ENCODE data around the gene LDAH. TPM values are rescaled to one million over a fixed set of nuclear protein-coding genes. Genes with fewer than 3 reads are reported as not detected.

Gene LDAH
- polyA plus RNA-seq, 3 donors from 2014 or later: 11.0 to 15.0 (median 11.9) TPM

DNA sequence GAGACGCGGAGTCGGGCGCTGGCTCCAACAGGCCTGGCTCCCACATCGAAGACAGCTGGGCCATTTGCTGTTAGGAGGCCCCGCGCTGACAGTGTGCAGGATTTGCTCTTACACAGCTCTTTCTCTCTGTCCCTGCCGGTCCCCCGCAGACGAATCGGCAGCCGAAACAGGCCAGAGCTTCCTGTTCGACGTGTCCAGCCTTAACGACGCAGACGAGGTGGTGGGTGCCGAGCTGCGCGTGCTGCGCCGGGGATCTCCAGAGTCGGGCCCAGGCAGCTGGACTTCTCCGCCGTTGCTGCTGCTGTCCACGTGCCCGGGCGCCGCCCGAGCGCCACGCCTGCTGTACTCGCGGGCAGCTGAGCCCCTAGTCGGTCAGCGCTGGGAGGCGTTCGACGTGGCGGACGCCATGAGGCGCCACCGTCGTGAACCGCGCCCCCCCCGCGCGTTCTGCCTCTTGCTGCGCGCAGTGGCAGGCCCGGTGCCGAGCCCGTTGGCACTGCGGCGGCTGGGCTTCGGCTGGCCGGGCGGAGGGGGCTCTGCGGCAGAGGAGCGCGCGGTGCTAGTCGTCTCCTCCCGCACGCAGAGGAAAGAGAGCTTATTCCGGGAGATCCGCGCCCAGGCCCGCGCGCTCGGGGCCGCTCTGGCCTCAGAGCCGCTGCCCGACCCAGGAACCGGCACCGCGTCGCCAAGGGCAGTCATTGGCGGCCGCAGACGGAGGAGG lies 152.4 kb downstream of the LDAH start:
- no peak for DNase-seq
- no peak overlapping the region for H3K4me3 Mint-ChIP-seq

DNA sequence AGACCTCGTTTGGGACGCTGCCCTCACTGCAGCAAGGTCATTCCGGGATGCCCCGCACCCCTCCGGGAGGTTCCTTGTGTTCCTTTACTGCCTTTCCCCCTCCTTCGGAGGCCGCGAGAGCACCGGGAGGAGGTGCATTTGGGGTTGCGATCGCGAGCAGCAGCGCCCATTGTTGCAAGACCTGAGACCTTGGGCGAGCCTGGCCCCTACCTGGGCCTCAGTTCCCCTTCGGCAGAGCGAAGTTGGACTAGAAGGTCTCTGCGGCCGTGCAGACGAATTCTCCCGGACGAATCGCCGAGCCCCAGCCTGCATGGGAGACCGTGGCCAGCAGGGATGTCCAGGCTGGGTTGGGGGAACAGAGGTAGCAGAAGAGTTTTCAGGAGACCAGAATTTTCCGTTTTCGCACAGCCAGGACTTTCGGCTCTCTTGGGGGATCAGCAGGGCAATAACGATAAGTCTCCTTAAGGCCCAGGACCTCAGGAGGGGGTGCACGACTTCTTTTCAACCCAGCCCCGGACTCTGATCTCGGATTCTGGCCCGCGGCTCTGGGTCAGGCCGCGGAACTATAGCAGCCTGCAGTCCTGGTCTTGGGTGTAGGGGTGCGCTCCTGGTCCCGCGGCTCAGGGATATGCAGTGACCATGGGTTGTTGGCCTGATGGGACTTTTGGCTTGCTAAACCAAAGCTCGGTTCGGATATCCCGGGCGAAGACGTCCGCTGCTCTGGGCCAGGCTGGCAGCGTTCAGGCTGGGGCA lies 153.2 kb downstream of the LDAH start:
- Mint-ChIP-seq H3K27me3 (ENCODE audit: low read depth in 3 of 3) (peaks cover 31 to 46% (median 31%) of the 10 kb centered on the region in 3 donors), H3K4me1 (peaks cover 11 to 12% of the 10 kb centered on the region in 2 donors), H3K36me3 (no peaks in the 10 kb centered on the region), H3K27ac (no peak overlapping the region), H3K9me3 (no peaks in the 10 kb centered on the region), H3K4me3 (peak overlapping the region in 1 of 5 donors; percentile 20)
- no peak for DNase-seq

More for the DNA sequence above, 152.4 kb downstream of the LDAH start:
- peaks cover 6 to 11% of the 10 kb centered on the region in 2 donors for H3K4me1 Mint-ChIP-seq
- peaks cover 25 to 48% (median 29%) of the 10 kb centered on the region in 3 donors for H3K27me3 Mint-ChIP-seq (ENCODE audit: low read depth in 3 of 3)
- no peaks in the 10 kb centered on the region for H3K36me3 Mint-ChIP-seq
- no peaks in the 10 kb centered on the region for H3K9me3 Mint-ChIP-seq
- no peak overlapping the region for H3K27ac Mint-ChIP-seq

DNA sequence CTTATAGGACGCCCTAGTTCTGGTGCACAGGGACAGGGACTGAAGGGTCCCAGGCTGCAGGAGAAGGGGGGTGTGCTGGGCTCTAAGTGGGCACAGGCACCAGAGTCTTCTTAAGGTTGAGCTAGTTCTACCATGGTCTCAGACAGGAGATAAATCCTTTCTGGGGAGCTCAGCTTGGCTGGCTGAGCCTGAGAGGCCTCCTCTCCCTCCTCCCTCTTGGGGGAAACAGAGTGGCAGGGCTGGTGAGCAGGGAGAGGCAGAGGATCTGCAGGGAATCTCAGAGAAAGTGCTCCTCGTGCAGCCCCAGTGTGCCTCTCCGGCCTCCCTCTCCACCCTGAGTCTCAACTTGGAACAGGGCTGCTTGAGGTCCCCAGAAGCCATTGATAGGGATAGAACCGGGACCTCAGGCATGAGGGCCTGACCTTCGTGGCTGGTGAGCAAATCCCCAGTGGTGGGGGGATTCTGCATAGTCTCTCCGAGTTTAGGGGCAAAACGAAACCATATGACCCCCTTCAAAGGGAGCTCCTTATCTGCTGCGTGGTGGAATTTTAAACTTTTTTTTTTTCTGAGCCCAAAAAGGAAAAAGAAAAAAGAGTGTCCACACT lies 153.9 kb downstream of the LDAH start:
- DNase-seq: no peak
- peaks cover 11 to 12% of the 10 kb centered on the region in 2 donors for H3K4me1 Mint-ChIP-seq
- peaks cover 32 to 50% (median 36%) of the 10 kb centered on the region in 3 donors for H3K27me3 Mint-ChIP-seq (ENCODE audit: low read depth in 3 of 3)
- H3K9me3 Mint-ChIP-seq: no peaks in the 10 kb centered on the region
- H3K27ac Mint-ChIP-seq: no peak overlapping the region
- no peaks in the 10 kb centered on the region for H3K36me3 Mint-ChIP-seq
- H3K4me3 Mint-ChIP-seq: peak overlapping the region in 1 of 5 donors; percentile 20

DNA sequence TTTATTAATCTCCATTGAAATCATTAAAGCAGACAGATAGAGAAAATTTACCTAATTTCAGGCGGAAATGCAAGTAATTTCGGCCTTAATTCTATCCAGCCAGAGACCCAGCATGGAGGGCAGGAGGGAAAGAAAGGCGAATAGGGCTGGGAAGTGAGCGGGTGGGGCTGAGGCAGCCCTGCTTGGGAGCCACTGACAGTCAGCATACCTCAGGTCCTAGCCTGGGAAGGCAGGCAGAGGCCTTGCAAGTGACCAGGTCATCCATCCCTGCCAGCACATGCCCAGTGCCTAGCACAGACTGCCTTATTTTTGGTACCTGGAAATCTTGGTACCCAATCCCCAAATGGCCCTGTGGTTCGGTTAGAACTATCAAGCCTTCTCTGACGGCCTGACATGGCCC lies 154.4 kb downstream of the LDAH start:
- peaks cover 11 to 12% of the 10 kb centered on the region in 2 donors for H3K4me1 Mint-ChIP-seq
- H3K27ac Mint-ChIP-seq: no peak overlapping the region
- no peaks in the 10 kb centered on the region for H3K9me3 Mint-ChIP-seq
- H3K36me3 Mint-ChIP-seq: no peaks in the 10 kb centered on the region
- no peak for DNase-seq
- H3K4me3 Mint-ChIP-seq: peak overlapping the region in 4 of 5 donors; percentile 55 to 70 (median 64)
- H3K27me3 Mint-ChIP-seq (ENCODE audit: low read depth in 3 of 3): peaks cover 32 to 51% (median 36%) of the 10 kb centered on the region in 3 donors

DNA sequence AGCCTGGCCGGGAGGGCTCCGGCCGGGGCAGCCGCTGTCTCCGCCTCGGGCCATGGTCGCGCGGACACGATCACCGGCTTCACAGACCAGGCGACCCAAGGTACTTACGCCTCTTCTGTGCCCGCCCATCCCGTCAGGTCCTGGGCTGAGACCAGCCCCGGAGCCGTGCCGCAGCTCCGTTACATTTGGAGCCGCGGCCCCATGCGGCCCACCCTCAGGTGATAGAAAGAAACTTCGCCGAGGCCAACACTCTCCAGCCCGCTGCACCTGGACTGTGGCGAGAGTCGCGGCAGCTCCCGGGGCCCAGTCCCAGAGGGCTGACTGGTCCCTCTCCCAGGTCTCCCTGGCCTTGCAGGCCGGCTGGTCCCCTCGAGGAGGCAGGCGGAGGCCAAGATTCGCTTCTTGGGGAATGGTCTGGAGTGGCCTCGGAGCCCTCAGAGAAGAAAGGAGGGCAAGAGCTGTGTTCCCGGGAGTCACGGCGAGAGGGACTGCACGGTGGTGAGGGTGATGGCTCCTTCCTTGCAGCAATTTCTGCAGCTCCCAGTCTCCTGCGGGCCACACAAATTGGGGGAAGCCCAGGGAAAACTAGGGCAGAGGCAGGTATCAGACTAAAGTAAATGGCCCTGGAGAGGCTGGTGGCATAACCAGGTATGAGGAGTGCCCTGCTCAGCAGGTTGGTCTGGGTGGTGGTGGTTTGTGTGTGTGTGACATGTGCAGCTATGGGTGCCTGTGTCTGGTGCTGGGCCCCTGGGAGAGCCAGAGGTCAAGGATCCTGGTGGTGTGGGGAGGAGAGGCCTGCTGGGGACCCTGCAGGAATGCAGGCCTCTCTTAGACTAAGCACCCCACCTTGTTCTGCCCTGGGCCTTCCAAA lies 155.1 kb downstream of the LDAH start:
- peak overlapping the region in 1 of 6 donors; percentile 46 for H3K27ac Mint-ChIP-seq
- peak overlapping the region; percentile 55 to 70 (median 63) for H3K4me3 Mint-ChIP-seq
- no peak for DNase-seq
- no peaks in the 10 kb centered on the region for H3K36me3 Mint-ChIP-seq
- H3K4me1 Mint-ChIP-seq: peaks cover 11 to 12% of the 10 kb centered on the region in 2 donors
- H3K27me3 Mint-ChIP-seq (ENCODE audit: low read depth in 3 of 3): peaks cover 27 to 46% (median 33%) of the 10 kb centered on the region in 3 donors
- no peaks in the 10 kb centered on the region for H3K9me3 Mint-ChIP-seq

DNA sequence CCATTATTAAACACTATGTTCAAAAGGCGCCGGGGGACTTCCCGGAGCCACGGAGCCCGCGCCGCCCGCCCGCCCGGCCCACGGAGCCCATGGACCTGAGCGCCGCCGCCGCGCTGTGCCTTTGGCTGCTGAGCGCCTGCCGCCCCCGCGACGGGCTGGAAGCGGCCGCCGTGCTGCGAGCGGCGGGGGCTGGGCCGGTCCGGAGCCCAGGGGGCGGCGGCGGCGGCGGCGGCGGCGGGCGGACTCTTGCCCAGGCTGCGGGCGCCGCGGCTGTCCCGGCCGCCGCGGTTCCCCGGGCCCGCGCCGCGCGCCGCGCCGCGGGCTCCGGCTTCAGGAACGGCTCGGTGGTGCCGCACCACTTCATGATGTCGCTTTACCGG lies 155.8 kb downstream of the LDAH start:
- Mint-ChIP-seq H3K4me1 (peaks cover 11 to 12% of the 10 kb centered on the region in 2 donors), H3K9me3 (no peaks in the 10 kb centered on the region), H3K27me3 (ENCODE audit: low read depth in 3 of 3) (peaks cover 28 to 40% (median 30%) of the 10 kb centered on the region in 3 donors)

DNA sequence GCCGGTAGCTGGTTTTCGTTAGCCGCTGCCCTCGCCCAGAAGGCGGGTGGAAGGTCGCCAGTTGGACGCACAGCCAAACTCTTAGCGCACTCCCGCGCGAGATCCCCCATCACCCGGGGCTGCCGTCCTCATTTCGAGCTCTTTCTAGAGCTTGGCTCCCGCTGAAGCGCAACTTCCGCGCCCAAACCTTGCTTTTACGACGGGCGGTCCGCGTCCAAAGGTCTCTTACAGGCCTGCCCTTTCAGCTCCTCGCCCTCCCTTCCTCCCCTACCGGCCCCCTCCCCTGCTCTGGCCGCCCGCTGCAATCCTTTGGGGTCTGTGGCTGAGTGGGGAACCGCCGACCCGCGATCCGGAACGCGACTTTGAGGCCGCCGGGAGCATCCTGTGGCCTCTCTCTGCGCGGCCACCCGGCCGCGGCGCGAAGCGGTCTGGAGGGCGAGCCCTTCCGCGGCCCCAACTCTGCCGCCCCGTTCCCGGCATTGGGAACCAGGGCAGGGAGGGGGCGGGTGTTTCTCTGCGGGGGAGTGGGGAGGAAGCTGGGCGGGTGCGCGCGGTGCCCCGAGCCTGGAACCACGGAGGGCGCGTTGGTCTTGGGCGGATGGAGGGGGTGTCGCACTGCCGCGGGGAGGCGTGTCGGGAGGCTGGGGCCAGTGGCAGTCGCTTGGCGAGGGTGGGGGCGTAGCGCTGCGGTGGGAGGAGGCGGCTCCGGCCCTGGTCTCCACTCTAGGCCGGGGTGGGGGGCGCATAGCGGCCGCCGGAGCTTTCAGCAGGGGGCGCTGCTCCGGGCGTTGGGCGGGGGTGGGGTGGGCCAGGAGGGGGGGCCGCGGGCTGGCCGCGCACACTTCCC lies 156.4 kb downstream of the LDAH start, which contains the start of gene GDF7:
Gene GDF7, plus strand, starts transcription at position 841 of the 847 bp plus-strand sequence. CDS start 96 bp downstream, outside the sequence.
- peaks cover 11 to 12% of the 10 kb centered on the region in 2 donors for H3K4me1 Mint-ChIP-seq

More for the DNA sequence above, 155.8 kb downstream of the LDAH start:
- Mint-ChIP-seq H3K4me3 (no peak overlapping the region), H3K36me3 (no peaks in the 10 kb centered on the region), H3K27ac (no peak overlapping the region)
- DNase-seq: no peak

DNA sequence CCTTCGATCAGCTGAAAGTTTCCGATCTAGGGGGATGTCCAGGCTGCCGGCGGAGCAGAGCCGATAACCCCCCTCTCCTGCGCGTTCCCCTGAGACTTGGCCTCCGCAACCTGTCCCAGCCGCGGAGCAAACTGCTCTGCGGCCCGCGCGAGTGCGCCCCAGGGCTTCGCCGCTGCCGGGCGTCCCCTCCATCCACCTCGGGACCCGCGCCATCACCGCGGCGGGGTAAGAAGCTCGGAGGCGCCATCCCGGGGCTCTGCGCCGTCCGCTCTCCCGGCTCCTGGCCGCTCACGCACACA lies 156.9 kb downstream of the LDAH start:
- Mint-ChIP-seq H3K27me3 (ENCODE audit: low read depth in 3 of 3) (peaks cover 23 to 34% (median 26%) of the 10 kb centered on the region in 3 donors), H3K4me1 (peaks cover 11 to 12% of the 10 kb centered on the region in 2 donors), H3K36me3 (no peaks in the 10 kb centered on the region), H3K4me3 (peak overlapping the region; percentile 75 to 84 (median 80)), H3K27ac (no peak overlapping the region), H3K9me3 (no peaks in the 10 kb centered on the region)
- no peak for DNase-seq

More for the DNA sequence above, 156.4 kb downstream of the LDAH start, which contains the start of gene GDF7:
- H3K4me3 Mint-ChIP-seq: peak within 1 kb of the TSS; percentile 75 to 84 (median 80)
- peaks cover 25 to 36% (median 28%) of the 10 kb centered on the region in 3 donors for H3K27me3 Mint-ChIP-seq (ENCODE audit: low read depth in 3 of 3)
- H3K36me3 Mint-ChIP-seq: no peaks in the 10 kb centered on the region
- peak; percentile 17 to 31 (median 25) for DNase-seq
- no peaks in the 10 kb centered on the region for H3K9me3 Mint-ChIP-seq
- peak within 1 kb of the TSS in 1 of 6 donors; percentile 46 for H3K27ac Mint-ChIP-seq

DNA sequence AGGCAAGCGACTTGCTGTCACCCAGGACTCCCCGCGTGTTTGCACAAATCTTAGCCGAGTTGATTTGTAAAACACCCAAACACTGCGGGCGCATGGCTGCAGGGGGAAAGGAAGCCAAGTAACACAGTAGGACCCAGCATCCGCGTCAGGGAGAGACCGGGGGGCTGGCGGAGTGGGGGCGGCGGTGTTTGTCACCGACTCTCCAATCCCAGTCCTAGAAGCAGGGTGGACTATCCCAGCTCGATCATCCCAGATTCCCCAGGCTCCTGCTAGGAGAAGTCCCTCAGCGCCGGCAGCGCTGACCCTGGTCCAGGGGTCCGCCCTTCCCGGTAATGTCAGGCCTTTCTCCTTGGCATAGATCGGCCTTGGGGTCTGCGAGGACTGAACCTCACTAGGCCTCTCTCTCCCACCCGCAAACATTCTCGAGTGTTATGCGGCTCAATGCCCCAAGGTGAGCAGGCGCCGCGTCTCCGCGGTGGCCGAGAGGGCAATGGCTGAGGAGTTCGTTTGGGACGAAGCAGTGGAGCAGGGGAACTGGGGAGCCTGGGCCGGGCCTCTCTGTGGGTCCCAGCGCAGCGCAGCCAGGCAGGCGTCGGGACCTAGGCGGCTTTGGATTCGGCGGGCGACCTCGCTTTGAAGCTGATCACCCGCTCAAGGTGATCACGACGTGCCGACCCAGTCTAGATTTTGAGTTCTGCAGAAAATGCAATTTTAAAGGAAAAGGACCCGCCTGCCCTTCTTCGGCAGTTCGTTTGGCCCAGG lies 157.5 kb downstream of the LDAH start:
- Mint-ChIP-seq H3K36me3 (no peaks in the 10 kb centered on the region), H3K9me3 (no peaks in the 10 kb centered on the region), H3K27ac (no peak overlapping the region), H3K4me3 (peak overlapping the region in 4 of 5 donors; percentile 33 to 70 (median 60)), H3K27me3 (ENCODE audit: low read depth in 3 of 3) (peaks cover 25 to 35% (median 26%) of the 10 kb centered on the region in 3 donors), H3K4me1 (peaks cover 11 to 12% of the 10 kb centered on the region in 2 donors)
- no peak for DNase-seq

DNA sequence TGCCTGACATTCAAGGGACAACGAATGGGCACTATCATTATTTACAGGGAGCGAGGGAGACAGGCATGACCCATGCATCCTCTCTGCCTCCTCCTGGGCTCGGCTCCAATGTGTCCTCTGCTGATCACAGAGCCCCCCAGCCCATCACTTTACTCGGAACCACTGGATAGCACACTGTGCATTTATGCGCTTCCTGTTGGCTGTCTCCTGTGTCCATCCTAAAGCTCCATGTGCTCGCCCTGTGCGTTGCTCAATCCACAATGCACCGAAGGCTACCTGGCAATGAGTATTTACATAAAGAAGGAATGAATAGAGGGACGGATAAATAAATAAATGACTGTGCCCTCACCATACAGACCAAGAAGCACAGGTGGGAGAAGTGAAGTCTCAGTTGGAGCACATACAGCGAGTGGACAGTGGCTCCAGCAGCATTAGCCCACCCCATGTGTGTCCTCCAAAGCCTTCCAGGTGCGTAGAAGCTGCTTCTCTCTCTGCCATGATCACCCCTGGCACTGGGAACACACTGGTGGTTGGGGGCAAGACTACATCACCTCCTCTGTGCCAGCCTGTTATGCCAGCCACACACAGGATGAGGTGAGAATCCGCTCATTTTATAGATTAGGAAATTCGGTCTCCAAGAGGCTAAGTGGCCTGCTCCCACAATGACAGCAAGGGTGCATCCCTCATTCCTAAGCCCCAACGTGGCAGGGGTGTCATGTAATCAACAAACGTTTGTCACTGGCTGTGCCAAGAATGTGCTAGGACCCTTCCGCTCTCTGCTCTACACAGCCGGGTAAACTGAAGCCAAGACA lies 158.3 kb downstream of the LDAH start:
- H3K27me3 Mint-ChIP-seq (ENCODE audit: low read depth in 3 of 3): peaks cover 18 to 32% (median 25%) of the 10 kb centered on the region in 3 donors
- DNase-seq: no peak
- peaks cover 11 to 12% of the 10 kb centered on the region in 2 donors for H3K4me1 Mint-ChIP-seq
- peak overlapping the region in 3 of 5 donors; percentile 17 to 48 (median 44) for H3K4me3 Mint-ChIP-seq
- H3K9me3 Mint-ChIP-seq: no peaks in the 10 kb centered on the region
- H3K27ac Mint-ChIP-seq: no peak overlapping the region
- H3K36me3 Mint-ChIP-seq: no peaks in the 10 kb centered on the region

DNA sequence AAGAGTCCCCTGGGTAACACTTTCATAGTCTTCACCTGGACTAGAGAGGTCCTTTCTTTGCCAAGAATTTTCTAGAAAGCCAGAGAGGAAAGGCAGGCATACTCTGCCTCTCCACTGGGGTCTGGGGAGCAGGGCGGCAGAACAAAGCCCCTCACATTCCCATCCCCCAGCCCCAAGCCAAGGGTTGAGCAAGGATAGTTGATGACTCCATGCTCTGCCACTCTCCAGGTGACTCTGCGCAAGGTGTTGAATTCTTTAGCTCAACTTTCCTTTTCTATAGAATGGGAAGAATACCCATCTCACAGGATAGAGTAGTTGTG lies 158.9 kb downstream of the LDAH start:
- Mint-ChIP-seq H3K27me3 (ENCODE audit: low read depth in 3 of 3) (peaks cover 16 to 27% (median 26%) of the 10 kb centered on the region in 3 donors), H3K27ac (no peak overlapping the region), H3K4me1 (peaks cover 11 to 12% of the 10 kb centered on the region in 2 donors), H3K9me3 (no peaks in the 10 kb centered on the region), H3K4me3 (peak overlapping the region in 2 of 5 donors; percentile 17 to 48), H3K36me3 (no peaks in the 10 kb centered on the region)
- DNase-seq: no peak
